Suprapubic skin (tissue), 4 donors: ENCODE results near the gene LHB. TPM values are rescaled to one million over a fixed set of nuclear protein-coding genes. Genes with fewer than 3 reads are reported as not detected.

ENCODE experiments used
- DNase-seq, 2 donors: peaks; one replicate each; pipeline ENCODE4 v3.0.0-alpha.2; 2019; ENCODE audit warnings: low spot score in 2 of 2
- H3K27ac ChIP-seq: fragments of 200-600 bp; sonication (generic); one replicate; pipeline ENCODE4 v1.5.1; 2019
- H3K27me3 ChIP-seq: fragments of 200-600 bp; sonication (generic); one replicate; pipeline ENCODE4 v1.5.1; 2019
- H3K36me3 ChIP-seq: fragments of 200-600 bp; sonication (generic); one replicate; pipeline ENCODE4 v1.5.1; 2019
- H3K4me1 ChIP-seq: fragments of 200-600 bp; sonication (generic); one replicate; pipeline ENCODE4 v1.5.1; 2019
- H3K4me3 ChIP-seq: fragments of 200-600 bp; sonication (generic); one replicate; pipeline ENCODE4 v1.5.1; 2019; ENCODE audit warnings: mild to moderate bottlenecking
- H3K9me3 ChIP-seq: fragments of 200-600 bp; sonication (generic); one replicate; pipeline ENCODE4 v1.5.1; 2019
- CTCF ChIP-seq, 2 donors: fragments of 200-600 bp in 1 of 2; fragments of 450-650 bp in 1 of 2; sonication (generic) in 1 of 2; IDR thresholded peaks; one replicate each; pipeline ENCODE4 v1.5.1; 2016 to 2019; ENCODE audit warnings: antibody characterized with exemption in 2 of 2, mild to moderate bottlenecking in 1 of 2, moderate library complexity in 1 of 2
- EP300 ChIP-seq: sonication (generic); formaldehyde crosslinking; IDR thresholded peaks from one replicate; pipeline ENCODE4 v1.6.1; 2017; ENCODE audit warnings: antibody characterized with exemption
- POLR2A ChIP-seq, 2 donors: fragments of 450-650 bp; IDR thresholded peaks; one replicate each; pipeline ENCODE4 v1.6.1; 2017; ENCODE audit warnings: antibody characterized with exemption in 2 of 2, mild to moderate bottlenecking in 2 of 2, moderate library complexity in 2 of 2
- POLR2AphosphoS5 ChIP-seq, 3 donors: sonication (generic); formaldehyde crosslinking; IDR thresholded peaks; one replicate each; pipeline ENCODE4 v1.6.1; 2017; ENCODE audit warnings: antibody characterized with exemption in 3 of 3
- WGBS: methylation state at CpG from one replicate; pipeline ENCODE4 v1.1.5; 2018; 5-methylcytosine and 5-hydroxymethylcytosine counted together
- total RNA-seq, 4 donors: library from RNA; depleted of rRNA; stranded (reverse); fragments of >200 nt; gene quantifications; one replicate each; pipeline ENCODE4 v1.1.0, GENCODE V29; 2016

The LHB gene
- total RNA-seq, 4 donors from 2014 or later = not detected

- 84% methylated on average over 3 of the region's 5 CpGs for whole genome bisulfite sequencing
- H3K4me1 ChIP-seq = peaks cover 15% of the 10 kb centered on the region
- no peak for DNase-seq
- peaks cover 8% of the 10 kb centered on the region for H3K36me3 ChIP-seq
- H3K4me3 ChIP-seq = no peak overlapping the region
- no peak overlapping the region for H3K27ac ChIP-seq
- H3K27me3 ChIP-seq = no peaks in the 10 kb centered on the region
- TF ChIP-seq POLR2AphosphoS5 (IDR thresholded peaks at IDR 0.05) (no peak), EP300 (no peak), POLR2A (IDR thresholded peaks at IDR 0.05) (no peak), CTCF (IDR thresholded peaks at IDR 0.05) (peak in 1 of 2 donors; percentile 30)
- H3K9me3 ChIP-seq = no peaks in the 10 kb centered on the region
These were observed 18.9 kb downstream of the LHB start for GRCh38 chr19:48997972-48998371.

GRCh38 chr19:48994035-48994386 is 22.9 kb downstream of the LHB start:
- H3K27ac ChIP-seq = peak overlapping the region; percentile 95
- TF ChIP-seq CTCF (IDR thresholded peaks at IDR 0.05) = no peak
- TF ChIP-seq POLR2AphosphoS5 (IDR thresholded peaks at IDR 0.05) = no peak
- TF ChIP-seq EP300 = no peak
- TF ChIP-seq POLR2A (IDR thresholded peaks at IDR 0.05) = no peak
- H3K9me3 ChIP-seq = no peaks in the 10 kb centered on the region
- WGBS = 0% methylated on average over 13 of the region's 13 CpGs
- peaks cover 2% of the 10 kb centered on the region for H3K36me3 ChIP-seq
- peaks cover 44% of the 10 kb centered on the region for H3K4me1 ChIP-seq
- no peak for DNase-seq
- no peaks in the 10 kb centered on the region for H3K27me3 ChIP-seq
- peak overlapping the region; percentile 76 for H3K4me3 ChIP-seq

- TF ChIP-seq EP300 (no peak), CTCF (IDR thresholded peaks at IDR 0.05) (peak; percentile 99), POLR2A (IDR thresholded peaks at IDR 0.05) (peak in 1 of 2 donors; percentile 79), POLR2AphosphoS5 (IDR thresholded peaks at IDR 0.05) (peak in 2 of 3 donors; percentile 65 to 79)
- Histone ChIP-seq H3K36me3 (peaks cover 8% of the 10 kb centered on the region), H3K4me3 (peak within 1 kb of the TSS; percentile 76), H3K27me3 (no peaks in the 10 kb centered on the region), H3K9me3 (no peaks in the 10 kb centered on the region), H3K27ac (peak within 1 kb of the TSS; percentile 95), H3K4me1 (peaks cover 44% of the 10 kb centered on the region)
- DNase-seq = peak; percentile 99 to 100
- under 1% methylated on average over 32 of the region's 56 CpGs for WGBS
These were observed 23.5 kb downstream of the LHB start, which contains the start of the genes GYS1 and RUVBL2 for GRCh38 chr19:48993175-48994034. Gene GYS1 (minus strand): TSS chr19:48993309. CDS start chr19:48993112, 197 bp downstream. Gene RUVBL2 (plus strand): TSS chr19:48993887. CDS start chr19:48993912, 25 bp downstream.

GRCh38 chr19:48992581-48993174 is 24.2 kb downstream of the LHB start:
- 1% methylated on average over 17 of the region's 20 CpGs for WGBS

More at GRCh38 chr19:48992581-48993174, 24.2 kb downstream of the LHB start:
- peak overlapping the region; percentile 95 for H3K27ac ChIP-seq
- H3K27me3 ChIP-seq = no peaks in the 10 kb centered on the region
- TF ChIP-seq CTCF (IDR thresholded peaks at IDR 0.05) (no peak), POLR2AphosphoS5 (IDR thresholded peaks at IDR 0.05) (no peak), POLR2A (IDR thresholded peaks at IDR 0.05) (no peak)
- H3K4me1 ChIP-seq = peaks cover 44% of the 10 kb centered on the region
- H3K4me3 ChIP-seq = peak overlapping the region; percentile 76
- no peaks in the 10 kb centered on the region for H3K9me3 ChIP-seq
- peak in 1 of 2 donors; percentile 81 for DNase-seq
- peaks cover 15% of the 10 kb centered on the region for H3K36me3 ChIP-seq
